Upper lobe of right lung (tissue), 1 donor: ENCODE results near the gene TMEM59L. TPM values are rescaled to one million over a fixed set of nuclear protein-coding genes. Genes with fewer than 3 reads are reported as not detected.
A peak's percentile ranks its signal among the peaks of the same experiment; 100 is the strongest.

Experiments
- ATAC-seq: fragments of 200-7000 bp; cut with Tn5 transposase; one replicate; pipeline ENCODE4 v1.9.1; 2020; ENCODE audit warnings: mild to moderate bottlenecking, moderate library complexity
- DNase-seq: peaks from one replicate; pipeline ENCODE4 v3.0.0-alpha.2; 2020
- H3K27ac ChIP-seq: fragments of 200-600 bp; one replicate; pipeline ENCODE4 v1.8.0; 2022
- H3K27me3 ChIP-seq: fragments of 200-600 bp; one replicate; pipeline ENCODE4 v1.8.0; 2022; ENCODE audit warnings: mild to moderate bottlenecking
- H3K36me3 ChIP-seq: fragments of 200-600 bp; one replicate; pipeline ENCODE4 v1.8.0; 2022
- H3K4me1 ChIP-seq: fragments of 200-600 bp; one replicate; pipeline ENCODE4 v1.8.0; 2022
- H3K4me3 ChIP-seq: fragments of 200-600 bp; one replicate; pipeline ENCODE4 v1.8.0; 2022; ENCODE audit warnings: mild to moderate bottlenecking
- H3K9me3 ChIP-seq: fragments of 200-600 bp; one replicate; pipeline ENCODE4 v1.8.0; 2022
- CTCF ChIP-seq: fragments of 200-600 bp; IDR thresholded peaks from one replicate; pipeline ENCODE4 v1.8.0; 2022; ENCODE audit warnings: antibody characterized with exemption
- intact Hi-C: fragments of 100-400 bp; cut with DNase I; formaldehyde crosslinking; loops from one replicate; pipeline ENCODE4 v1.11.0; 2022
- long read RNA-seq: library from polyadenylated mRNA; unstranded; transcript quantifications from one replicate; pipeline ENCODE4 v2.0.0, GENCODE V29; 2021
- total RNA-seq: library from RNA; stranded (reverse); fragmentation: NEBNext Ultra II Directional; extraction: Animal tissue kit (Norgen Biotek cat#: 25700); gene quantifications from one replicate; pipeline ENCODE4 v1.2.1, GENCODE V29; 2021
- donor health status: DM: no; HTN: yes; CAD: no; lungs with severe emphysema.

TMEM59L gene
- total RNA-seq: 2.2 TPM
- long read RNA-seq, partial matches to known transcripts: 0 of 1 reads
- long read RNA-seq, other reads (novel, unspliced or antisense): 0 of 1 reads

DNA sequence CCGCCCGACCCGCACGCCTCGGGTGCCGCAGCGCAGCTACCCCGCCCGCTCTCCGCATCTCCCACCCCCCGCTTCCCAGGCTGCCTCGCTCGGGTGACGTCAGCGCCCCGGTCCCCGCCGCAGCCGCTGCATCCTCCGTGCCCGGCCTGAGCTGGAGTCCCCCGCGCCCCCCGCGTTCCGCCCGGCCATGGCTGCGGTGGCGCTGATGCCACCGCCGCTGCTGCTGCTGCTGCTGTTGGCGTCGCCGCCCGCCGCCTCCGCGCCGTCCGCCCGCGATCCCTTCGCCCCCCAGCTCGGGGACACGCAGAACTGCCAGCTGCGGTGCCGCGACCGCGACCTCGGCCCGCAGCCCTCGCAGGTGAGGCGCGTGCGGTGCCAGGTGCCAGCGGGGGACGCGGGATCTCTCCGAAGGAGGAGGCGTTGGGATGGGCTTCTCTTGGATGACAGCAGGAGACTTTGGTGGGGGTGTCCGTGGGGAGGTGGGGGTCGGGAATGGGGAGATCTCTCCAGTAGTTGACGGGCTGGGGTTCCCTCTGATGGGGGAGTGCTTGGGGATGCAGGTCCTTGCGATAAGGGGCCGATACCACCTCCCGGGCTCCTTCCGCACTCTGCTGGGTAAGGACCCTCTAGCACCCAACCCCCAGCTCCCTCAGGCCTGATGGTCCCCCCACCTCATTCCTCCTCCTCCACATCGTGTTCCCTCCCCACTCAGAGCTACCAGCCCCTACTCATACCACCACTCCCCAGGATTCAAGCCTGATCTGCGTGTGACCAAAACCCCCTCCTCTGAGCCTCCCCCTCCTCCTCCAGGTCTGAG, at the start of gene TMEM59L:
Gene TMEM59L, plus strand, starts transcription at position 99 of the 817 bp plus-strand sequence. Its CDS starts 89 bp downstream, at position 188.
- intact Hi-C loops: no loop called here
- peak within 1 kb of the TSS; percentile 31 for H3K4me3 ChIP-seq
- H3K4me1 ChIP-seq: peaks cover 26% of the 10 kb centered on the region
- H3K27ac ChIP-seq: no peak within 1 kb of the TSS
- no peaks in the 10 kb centered on the region for H3K9me3 ChIP-seq
- ATAC-seq: peak; percentile 4
- no peak for TF ChIP-seq CTCF
- no peak for DNase-seq
- no peaks in the 10 kb centered on the region for H3K36me3 ChIP-seq
- peaks cover 82% of the 10 kb centered on the region for H3K27me3 ChIP-seq

- DNase-seq (no peak), ATAC-seq (no peak)
- peaks cover 79% of the 10 kb centered on the region for H3K36me3 ChIP-seq
- no peak overlapping the region for H3K27ac ChIP-seq
- no peak for TF ChIP-seq CTCF
- H3K27me3 ChIP-seq: no peaks in the 10 kb centered on the region
- H3K9me3 ChIP-seq: no peaks in the 10 kb centered on the region
- intact Hi-C loops: loop anchor here (10.0 kb wide), 1 partner anchor 102 kb away; no protein-coding TSS in a partner anchor
- no peaks in the 10 kb centered on the region for H3K4me1 ChIP-seq
- no peak overlapping the region for H3K4me3 ChIP-seq
Observed at GRCh38 chr19:18566953-18567352, 45.7 kb upstream of the TMEM59L start.

DNA sequence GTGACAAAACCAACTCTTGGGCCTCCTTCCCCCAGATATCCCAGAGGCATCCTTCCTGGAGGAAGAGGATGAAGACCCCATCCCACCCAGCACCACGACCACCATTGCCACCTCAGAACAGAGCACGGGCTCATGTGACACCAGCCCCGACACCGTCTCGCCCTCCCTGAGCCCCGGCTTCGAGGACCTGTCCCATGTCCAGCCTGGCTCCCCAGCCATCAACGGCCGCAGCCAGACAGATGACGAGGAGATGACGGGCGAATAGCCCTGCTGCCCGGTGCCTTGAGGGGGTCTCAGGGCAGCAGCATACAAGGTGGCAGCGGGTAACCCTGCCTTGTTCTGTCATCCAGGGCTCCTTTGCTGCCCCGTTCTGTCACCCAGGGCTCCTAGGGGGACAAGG, 44.3 kb upstream of the TMEM59L start:
- H3K9me3 ChIP-seq: no peaks in the 10 kb centered on the region
- H3K4me3 ChIP-seq: no peak overlapping the region
- no peak for TF ChIP-seq CTCF
- no peak overlapping the region for H3K27ac ChIP-seq
- peaks cover 11% of the 10 kb centered on the region for H3K4me1 ChIP-seq
- H3K27me3 ChIP-seq: no peaks in the 10 kb centered on the region
- DNase-seq (no peak), ATAC-seq (no peak)
- intact Hi-C loops: loop anchor here (10.0 kb wide), 1 partner anchor 104 kb away; no protein-coding TSS in a partner anchor
- peaks cover 65% of the 10 kb centered on the region for H3K36me3 ChIP-seq

DNA sequence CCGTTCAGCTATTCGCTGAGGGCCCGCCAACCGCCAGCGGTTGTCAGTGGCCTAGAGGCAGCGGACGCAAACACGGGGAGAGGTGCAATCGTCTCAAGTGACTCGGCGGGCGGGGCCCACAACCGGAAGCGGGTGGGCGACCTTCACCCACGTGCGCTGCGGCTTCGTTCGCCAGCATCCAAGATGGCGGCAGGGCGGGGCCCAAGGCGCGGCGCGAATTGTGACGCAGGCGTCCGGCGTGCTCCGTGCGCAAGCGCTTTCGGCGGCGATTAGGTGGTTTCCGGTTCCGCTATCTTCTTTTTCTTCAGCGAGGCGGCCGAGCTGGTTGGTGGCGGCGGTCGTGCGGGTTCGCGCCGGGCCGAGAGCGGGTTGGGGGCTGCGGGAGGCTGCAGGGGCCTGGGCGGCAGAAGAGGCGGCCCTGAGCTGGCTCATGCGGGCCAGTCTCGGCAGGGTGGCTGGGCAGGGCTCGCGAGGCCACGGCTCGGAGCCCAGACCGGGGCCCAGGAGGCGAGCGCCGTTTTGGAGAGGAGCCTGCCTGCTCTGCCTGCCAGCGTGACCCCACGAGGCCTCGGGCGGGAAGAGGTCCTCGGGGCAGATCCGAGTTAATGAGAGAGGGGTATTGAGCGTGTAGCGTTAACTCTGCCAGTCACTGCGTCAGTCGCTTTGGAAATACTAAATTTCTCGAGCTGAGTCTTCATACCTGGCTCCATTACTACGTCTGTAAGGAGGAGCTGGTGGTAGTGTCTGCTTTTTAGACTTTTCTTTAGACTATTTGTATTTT, 40.9 kb upstream of the TMEM59L start, which contains the start of gene UBA52:
Gene UBA52, plus strand, starts transcription at position 294 of the 781 bp plus-strand sequence. CDS start 1,444 bp downstream, outside the sequence.
- Histone ChIP-seq H3K27ac (peak within 1 kb of the TSS; percentile 96), H3K27me3 (no peaks in the 10 kb centered on the region), H3K36me3 (peaks cover 63% of the 10 kb centered on the region), H3K9me3 (no peaks in the 10 kb centered on the region), H3K4me3 (peak within 1 kb of the TSS; percentile 95), H3K4me1 (peaks cover 12% of the 10 kb centered on the region)
- peak; percentile 98 for ATAC-seq
- intact Hi-C loops: no loop called here
- peak; percentile 99 for DNase-seq
- TF ChIP-seq CTCF: no peak

- Histone ChIP-seq H3K4me1 (peaks cover 12% of the 10 kb centered on the region), H3K27me3 (no peaks in the 10 kb centered on the region), H3K9me3 (no peaks in the 10 kb centered on the region), H3K36me3 (peaks cover 45% of the 10 kb centered on the region), H3K27ac (no peak overlapping the region), H3K4me3 (no peak overlapping the region)
- ATAC-seq (no peak), DNase-seq (no peak)
- intact Hi-C loops: no loop called here
- TF ChIP-seq CTCF: no peak
Observed at GRCh38 chr19:18574691-18575291, 37.9 kb upstream of the TMEM59L start.
